Panc1 (cell line): ENCODE measurements around the gene CLMN.

Source experiments
- TF ChIP-seq, protein P1 (sequence below), 2 experiments: IDR thresholded peaks; 2 replicates each; pipeline ENCODE4 v1.6.1; 2011 to 2012; ENCODE audit warnings: low read depth in 2 of 2, control low read depth in 1 of 2, low read length in 1 of 2, mild to moderate bottlenecking in 1 of 2, moderate library complexity in 1 of 2; ENCODE audit not compliant: insufficient read depth in 1 of 2
- TF ChIP-seq, protein P2 (sequence below): fragments of 450-650 bp; IDR thresholded peaks from 2 replicates; pipeline ENCODE4 v1.5.1; 2017; ENCODE audit warnings: mild to moderate bottlenecking

DNA sequence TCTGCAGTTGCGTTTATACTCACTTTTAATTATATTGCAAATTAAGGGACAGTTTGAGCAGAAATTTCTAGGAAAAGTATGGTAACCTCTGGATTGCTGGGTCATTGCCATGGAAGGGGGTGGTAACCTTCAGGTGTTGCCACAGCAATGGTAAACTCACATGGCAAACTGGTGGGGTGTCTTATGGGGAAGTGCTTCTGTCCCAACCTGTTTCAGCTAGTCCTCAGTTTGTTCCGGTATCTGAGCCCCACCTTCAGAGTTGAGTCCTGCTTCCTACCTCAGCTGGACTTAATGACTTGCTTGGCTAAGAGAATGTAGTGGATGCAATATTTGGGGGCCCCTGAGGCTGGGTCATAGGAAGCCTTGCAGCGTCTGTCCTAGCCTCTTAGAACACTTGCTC is 7.3 kb upstream of the CLMN start:
- TF ChIP-seq, protein P1, sequence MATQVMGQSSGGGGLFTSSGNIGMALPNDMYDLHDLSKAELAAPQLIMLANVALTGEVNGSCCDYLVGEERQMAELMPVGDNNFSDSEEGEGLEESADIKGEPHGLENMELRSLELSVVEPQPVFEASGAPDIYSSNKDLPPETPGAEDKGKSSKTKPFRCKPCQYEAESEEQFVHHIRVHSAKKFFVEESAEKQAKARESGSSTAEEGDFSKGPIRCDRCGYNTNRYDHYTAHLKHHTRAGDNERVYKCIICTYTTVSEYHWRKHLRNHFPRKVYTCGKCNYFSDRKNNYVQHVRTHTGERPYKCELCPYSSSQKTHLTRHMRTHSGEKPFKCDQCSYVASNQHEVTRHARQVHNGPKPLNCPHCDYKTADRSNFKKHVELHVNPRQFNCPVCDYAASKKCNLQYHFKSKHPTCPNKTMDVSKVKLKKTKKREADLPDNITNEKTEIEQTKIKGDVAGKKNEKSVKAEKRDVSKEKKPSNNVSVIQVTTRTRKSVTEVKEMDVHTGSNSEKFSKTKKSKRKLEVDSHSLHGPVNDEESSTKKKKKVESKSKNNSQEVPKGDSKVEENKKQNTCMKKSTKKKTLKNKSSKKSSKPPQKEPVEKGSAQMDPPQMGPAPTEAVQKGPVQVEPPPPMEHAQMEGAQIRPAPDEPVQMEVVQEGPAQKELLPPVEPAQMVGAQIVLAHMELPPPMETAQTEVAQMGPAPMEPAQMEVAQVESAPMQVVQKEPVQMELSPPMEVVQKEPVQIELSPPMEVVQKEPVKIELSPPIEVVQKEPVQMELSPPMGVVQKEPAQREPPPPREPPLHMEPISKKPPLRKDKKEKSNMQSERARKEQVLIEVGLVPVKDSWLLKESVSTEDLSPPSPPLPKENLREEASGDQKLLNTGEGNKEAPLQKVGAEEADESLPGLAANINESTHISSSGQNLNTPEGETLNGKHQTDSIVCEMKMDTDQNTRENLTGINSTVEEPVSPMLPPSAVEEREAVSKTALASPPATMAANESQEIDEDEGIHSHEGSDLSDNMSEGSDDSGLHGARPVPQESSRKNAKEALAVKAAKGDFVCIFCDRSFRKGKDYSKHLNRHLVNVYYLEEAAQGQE (IDR thresholded peaks at IDR 0.05; ENCODE audit: insufficient read depth in 1 of 2, low read depth in 2 of 2, low read length in 1 of 2): no peak
- TF ChIP-seq, protein P2, sequence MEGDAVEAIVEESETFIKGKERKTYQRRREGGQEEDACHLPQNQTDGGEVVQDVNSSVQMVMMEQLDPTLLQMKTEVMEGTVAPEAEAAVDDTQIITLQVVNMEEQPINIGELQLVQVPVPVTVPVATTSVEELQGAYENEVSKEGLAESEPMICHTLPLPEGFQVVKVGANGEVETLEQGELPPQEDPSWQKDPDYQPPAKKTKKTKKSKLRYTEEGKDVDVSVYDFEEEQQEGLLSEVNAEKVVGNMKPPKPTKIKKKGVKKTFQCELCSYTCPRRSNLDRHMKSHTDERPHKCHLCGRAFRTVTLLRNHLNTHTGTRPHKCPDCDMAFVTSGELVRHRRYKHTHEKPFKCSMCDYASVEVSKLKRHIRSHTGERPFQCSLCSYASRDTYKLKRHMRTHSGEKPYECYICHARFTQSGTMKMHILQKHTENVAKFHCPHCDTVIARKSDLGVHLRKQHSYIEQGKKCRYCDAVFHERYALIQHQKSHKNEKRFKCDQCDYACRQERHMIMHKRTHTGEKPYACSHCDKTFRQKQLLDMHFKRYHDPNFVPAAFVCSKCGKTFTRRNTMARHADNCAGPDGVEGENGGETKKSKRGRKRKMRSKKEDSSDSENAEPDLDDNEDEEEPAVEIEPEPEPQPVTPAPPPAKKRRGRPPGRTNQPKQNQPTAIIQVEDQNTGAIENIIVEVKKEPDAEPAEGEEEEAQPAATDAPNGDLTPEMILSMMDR: no peak
